ENCODE results near the gene RPL12.

The RPL12 gene

GRCh38 chr9:127450830-127451607 is at the start of gene RPL12, which contains the start of gene LRSAM1:
TSS of gene RPL12 (minus strand) at chr9:127451406. CDS start at chr9:127451317, 89 bp downstream.
TSS of gene LRSAM1 (plus strand) at chr9:127451510. CDS start at chr9:127454528, 3,018 bp downstream.
- DNase-seq: peak; percentile 100

DNA sequence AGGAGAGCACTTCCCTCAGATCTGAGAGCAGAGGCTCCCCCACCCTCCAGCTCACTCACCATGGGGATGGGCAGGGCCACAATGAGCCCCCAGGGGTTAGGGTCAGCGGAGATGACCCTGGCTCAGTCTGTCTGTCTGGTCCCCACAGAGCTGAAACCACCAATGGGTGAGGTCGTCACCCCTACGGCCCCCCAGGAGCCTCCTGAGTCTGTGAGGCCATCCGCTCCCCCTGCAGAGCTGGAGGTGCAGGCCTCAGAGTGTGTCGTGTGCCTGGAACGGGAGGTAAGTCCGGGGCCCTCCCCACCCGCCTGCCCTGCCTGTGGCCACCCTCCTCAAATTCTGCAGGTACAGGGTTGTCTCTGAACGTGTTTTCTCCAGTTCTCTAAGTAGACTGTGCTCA is 49.7 kb upstream of the RPL12 start:
- no peak for DNase-seq

DNA sequence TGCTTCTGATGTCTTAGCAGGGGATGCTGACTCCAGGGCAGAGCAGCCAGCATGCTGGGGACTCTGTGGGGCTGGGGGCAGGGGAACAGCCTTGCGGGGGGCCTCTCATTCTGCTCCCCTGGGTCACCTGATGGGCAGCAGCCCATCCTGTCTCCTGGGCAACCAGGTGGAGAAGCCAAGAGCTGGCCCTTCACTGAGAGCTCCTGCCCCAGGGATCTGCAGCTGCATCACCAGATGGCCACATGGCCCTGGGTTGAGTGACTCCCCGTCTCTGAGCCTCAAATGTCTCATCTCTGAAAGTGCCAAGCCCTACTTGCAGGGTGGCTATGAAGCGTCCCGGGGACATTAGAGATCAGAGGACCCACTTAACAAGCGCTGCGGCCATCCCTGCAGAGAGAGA is 49.2 kb upstream of the RPL12 start:
- no peak for DNase-seq

DNA sequence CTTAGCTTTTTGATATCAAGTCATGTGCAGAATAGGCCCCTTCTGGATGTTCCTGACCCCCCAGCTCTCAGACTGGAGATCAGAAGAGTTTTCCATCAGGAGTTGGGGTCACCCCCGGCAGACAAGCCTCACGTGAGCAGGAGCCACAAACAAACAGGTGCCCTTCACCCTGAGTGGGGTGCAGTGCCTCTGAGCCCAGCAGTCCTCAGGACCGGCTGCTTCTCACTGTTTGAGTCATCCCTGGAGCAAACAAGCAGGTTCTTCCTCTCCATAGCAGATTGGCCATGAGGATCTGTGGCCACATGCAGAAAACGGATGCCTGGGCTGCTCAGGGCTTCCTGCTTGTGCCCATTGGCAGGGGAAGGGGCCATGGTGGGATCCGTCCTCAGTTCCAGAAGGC is 47.1 kb upstream of the RPL12 start:
- no peak for DNase-seq

DNA sequence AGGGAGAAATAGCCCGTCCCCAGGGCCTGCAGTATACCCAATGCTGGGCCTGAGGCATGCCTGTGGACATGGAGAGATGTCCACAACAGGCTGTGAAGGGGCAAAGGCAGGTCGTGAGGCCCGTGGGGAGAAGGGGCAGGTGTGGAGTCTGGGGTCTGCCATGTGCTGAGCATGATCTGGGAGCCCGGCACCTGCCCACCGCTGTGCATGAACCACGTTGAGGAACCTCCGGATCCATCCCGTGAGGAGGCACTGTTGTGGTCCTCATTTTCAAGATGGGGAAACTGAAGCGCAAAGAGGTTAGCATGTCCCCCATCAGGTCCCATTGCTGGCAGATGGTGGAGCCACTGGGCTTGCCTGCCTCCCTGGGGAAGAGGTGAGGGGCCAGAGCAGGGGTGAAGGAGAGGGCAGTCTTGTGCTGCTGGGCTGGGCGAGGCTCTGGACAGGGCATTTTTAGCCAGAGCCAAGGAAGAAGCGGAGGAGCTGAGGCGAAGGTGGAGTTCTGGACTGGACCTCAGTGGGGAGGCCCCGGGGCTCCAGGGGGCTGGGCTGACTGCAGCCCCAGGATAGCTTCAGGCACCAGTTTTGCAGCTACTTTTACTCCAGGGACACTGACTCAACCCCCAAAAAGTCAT is 46.6 kb upstream of the RPL12 start:
- DNase-seq: no peak

DNA sequence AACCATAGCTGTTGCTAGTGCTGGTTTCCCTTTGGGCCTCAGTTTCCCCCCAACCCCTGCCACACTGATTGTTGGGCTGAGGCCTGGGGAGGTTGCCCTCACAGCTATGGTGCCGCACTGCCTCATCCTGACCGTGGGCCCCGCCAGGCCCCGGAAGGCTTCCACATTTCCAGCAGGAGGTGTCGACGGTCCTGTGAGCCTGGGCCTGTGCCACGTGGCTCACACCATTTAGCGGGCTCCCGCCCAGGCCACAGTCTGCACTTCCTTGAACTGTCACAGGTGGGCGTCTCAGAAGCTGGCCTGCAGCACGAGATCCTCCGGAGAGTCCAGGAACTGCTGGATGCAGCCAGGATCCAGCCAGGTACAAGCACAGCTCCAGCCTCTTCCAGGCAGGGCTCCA is 45.8 kb upstream of the RPL12 start:
- no peak for DNase-seq

- DNase-seq: no peak
Observed at GRCh38 chr9:127495884-127496555, 44.8 kb upstream of the RPL12 start.

- DNase-seq: no peak
Observed at GRCh38 chr9:127494304-127494702, 43.1 kb upstream of the RPL12 start.

GRCh38 chr9:127493592-127494303 is 42.5 kb upstream of the RPL12 start:
- DNase-seq: no peak

- DNase-seq: no peak
Observed at GRCh38 chr9:127492616-127493015, 41.4 kb upstream of the RPL12 start.

DNA sequence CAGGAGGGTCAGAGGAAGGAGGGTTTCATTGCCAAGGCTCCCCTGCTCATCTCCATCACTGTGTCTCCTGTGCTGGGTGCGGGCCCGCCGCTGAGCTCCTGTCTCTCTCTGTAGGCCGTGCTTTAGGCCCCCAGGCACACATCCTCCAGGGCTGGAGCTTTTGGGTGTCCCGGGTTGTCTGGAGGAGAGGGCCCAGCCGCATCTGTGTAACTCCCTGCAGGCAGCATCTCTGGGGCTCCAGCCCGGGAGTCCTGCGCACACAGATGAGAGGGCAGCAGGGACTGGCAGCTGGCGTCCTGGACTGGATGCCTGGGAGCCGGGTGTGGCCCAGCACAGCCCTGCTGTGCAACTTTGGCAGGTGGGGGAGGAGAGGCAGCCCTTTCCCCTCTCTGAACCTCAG is 40.3 kb upstream of the RPL12 start:
- DNase-seq: no peak

- DNase-seq: no peak
Observed at GRCh38 chr9:127490535-127491230, 39.5 kb upstream of the RPL12 start.

DNA sequence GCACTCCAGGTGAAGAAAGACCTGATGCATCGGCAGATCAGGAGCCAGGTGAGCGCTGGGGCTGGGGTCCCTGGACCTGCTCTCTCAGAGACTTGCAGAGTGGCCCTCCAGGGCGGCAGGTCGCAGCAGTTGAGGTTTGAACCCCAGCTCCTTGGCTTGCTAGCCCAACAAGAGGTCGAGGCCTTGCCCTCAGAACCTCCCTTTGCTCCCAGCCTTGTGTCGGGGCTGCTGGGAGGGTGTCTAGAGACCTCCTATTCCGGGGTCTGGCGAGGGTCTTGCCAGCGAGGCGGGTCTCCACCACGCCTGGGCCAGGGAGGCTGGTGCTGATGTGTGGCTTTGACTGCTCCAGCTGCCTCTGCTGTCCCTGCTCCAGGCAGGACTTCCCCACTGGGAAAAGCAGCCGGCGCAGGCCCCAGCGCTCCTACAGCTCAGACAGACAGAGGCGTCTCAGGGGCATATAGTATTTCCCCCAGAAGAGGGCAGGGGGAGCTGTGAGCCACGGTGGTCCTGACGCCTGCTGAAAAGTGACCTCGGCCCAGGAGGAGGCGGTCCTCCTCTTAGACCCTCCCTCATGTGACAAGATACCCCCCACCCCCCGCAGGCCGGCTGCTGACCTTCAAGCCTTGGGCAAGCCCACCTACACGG is 38.4 kb upstream of the RPL12 start:
- DNase-seq: no peak

DNA sequence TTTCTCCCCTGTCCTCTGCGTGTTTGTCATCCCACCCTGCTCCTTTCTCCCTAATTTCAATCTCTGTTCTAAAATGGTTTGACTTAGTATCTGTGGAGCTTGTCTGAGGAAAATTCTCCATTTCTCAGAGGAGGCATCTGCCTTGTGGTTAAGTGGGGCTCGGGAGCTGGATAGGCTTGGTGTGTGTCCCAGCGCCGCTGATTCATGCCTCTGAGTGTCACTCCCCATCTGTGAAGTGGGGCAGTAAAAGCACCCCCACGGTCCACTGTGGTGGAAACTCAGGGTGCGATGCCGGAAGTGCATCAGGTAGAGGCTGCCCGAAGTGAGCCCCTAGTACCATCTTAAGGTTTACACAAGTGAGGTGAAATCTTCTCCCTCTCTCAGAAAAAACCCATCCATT is 37.7 kb upstream of the RPL12 start:
- no peak for DNase-seq

- DNase-seq: no peak
Observed at GRCh38 chr9:127485995-127486394, 34.8 kb upstream of the RPL12 start.

- DNase-seq: no peak
Observed at GRCh38 chr9:127482662-127483061, 31.5 kb upstream of the RPL12 start.

DNA sequence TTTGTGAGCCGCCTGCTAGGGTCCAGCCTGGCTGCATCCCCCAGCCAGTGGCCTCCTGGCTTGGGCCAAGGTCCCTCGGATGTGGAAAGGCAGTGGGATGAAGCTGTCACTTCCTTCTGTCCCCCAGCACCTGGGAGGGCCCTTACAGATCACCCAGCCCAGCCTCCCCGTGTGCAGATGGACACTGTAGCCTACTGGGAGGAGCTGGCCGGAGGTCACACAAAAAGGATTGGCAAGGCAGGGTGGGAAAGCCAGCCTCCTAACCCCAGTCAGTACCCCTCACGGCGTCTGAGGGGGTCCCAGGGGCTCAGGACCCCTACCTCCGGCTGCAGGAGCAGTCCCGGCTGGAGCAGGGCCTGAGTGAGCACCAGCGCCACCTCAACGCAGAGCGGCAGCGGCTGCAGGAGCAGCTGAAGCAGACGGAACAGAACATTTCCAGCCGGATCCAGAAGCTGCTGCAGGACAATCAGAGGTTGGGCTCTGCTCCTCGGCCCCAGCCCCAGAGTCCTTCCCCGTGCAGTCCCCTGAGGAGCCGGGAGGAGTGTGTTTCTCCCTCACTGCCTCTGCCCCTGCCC is 28.4 kb upstream of the RPL12 start:
- DNase-seq: no peak

DNA sequence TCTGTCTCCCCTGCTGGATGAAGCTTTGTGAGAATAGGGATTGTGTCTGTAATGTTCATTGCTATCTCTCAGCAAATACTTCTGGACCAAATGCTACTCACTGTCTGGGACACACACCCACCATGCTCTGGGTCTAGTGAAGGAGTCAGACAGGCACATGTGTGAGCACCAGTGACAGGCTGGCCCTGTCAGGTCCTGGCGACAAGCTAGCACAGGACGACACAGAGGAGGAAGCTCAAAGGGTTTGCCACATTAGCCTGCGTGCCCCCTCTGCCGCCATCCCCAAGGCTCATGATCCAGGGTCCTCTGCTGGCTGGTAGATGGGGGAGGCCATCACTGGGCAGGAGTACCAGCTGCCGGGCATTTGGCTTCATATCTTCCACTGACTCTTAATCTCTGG is 23.4 kb upstream of the RPL12 start:
- DNase-seq: no peak

DNA sequence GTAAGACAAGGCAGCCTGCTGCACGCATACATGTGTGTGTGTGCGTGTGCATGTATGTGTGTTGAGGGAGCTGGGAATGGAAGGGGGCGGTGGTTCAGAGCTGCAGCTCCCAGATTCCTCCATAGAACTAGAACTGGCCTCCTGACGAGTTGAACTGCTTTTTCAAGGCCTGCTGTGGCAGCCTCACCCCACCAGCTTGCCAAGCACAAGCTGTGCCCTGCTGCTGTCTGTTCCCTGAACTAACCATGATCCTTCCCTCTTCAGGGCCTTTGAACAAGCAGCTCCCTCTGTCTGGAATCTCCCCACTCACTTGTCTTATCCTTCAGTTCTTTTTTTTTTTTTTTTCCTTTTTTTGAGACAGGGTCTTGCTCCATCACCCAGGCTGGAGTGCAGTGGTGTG is 22.7 kb upstream of the RPL12 start:
- no peak for DNase-seq

DNA sequence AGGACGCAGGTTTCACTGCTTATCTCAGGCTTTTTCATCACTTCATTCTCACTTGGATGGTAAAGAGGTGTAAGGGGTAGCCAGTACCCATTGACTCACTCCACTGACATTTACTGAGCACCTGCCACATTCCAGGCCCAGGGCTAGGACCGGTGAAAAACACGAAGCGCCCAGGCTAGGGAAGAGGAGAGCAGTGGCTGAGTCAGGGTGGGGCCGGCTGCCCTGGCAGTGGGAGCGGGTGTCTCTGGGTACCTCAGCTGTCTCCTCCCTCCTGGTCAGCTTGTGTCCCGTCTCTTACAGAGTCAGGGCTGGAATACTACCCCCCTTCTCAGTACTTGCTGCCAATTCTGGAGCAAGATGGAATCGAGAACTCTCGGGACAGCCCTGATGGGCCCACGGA is 22.3 kb upstream of the RPL12 start:
- no peak for DNase-seq

DNA sequence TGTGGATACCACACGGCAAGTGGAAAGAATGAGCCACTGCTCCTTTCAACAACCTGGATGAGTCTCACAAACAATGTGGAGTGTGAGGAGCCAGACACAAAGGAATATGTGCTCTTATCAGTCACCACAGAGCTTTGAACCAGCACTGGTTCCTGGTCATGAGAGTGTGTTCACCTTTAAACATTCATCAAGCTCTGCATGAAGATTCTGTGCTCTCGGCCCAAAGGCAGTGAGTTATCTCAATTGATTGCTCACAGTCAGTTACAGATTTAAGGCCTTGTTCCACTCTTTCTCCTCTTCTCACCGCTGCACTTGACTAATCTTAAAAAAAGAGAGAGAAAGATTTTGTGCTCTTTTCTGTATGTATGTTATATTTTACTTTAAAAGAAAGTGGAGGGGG is 19.5 kb upstream of the RPL12 start:
- no peak for DNase-seq

- DNase-seq: no peak
Observed at GRCh38 chr9:127467621-127468020, 16.4 kb upstream of the RPL12 start.

Measured in activated CD8-positive, alpha-beta memory T cell treated with anti-CD3 and anti-CD28 coated beads, Interleukin-2, amount 50 U/mL, for 48 hours (primary cell).